HG03520 (cell line): ENCODE measurements around the gene EDDM3A.

ENCODE experiments used
- ATAC-seq: cut with Tn5 transposase; IDR thresholded peaks from one replicate; pipeline ENCODE4 v1.9.1; 2021; ENCODE audit warnings: mild to moderate bottlenecking, moderate library complexity; ENCODE audit not compliant: unreplicated experiment

The EDDM3A gene

GRCh38 chr14:20782280-20782890 is 36.7 kb downstream of the EDDM3A start:
- peak; percentile 32 for ATAC-seq

- ATAC-seq, result no peak
Observed at GRCh38 chr14:20787025-20787424, 41.3 kb downstream of the EDDM3A start.

GRCh38 chr14:20789230-20789813 is 43.6 kb downstream of the EDDM3A start:
- no peak for ATAC-seq

- ATAC-seq, result no peak
Observed at GRCh38 chr14:20790464-20791116, 44.9 kb downstream of the EDDM3A start.

- no peak for ATAC-seq
Observed at GRCh38 chr14:20791187-20791586, 45.5 kb downstream of the EDDM3A start.

- ATAC-seq, result no peak
Observed at GRCh38 chr14:20791597-20791996, 45.9 kb downstream of the EDDM3A start.

- ATAC-seq, result no peak
Observed at GRCh38 chr14:20792556-20792955, 46.9 kb downstream of the EDDM3A start.

GRCh38 chr14:20794644-20795369 is 49.1 kb downstream of the EDDM3A start:
- ATAC-seq, result no peak

GRCh38 chr14:20797164-20797563 is 51.5 kb downstream of the EDDM3A start:
- no peak for ATAC-seq
